ENCODE data around the gene PTGFRN. TPM values are rescaled to one million over a fixed set of nuclear protein-coding genes. Genes with fewer than 3 reads are reported as not detected.
"Not testable (repeated sequence)": the region's sequence is repeated elsewhere in the genome, so short reads cannot be mapped to it uniquely, and the experiment has no call there.

Gene PTGFRN
- total RNA-seq, 1 donor from 2014 or later = 113 TPM

GRCh38 chr1:116916533-116917445 is 7.1 kb downstream of the PTGFRN start:
- no peak for DNase-seq

- no peak for DNase-seq
Observed at GRCh38 chr1:116918714-116919357, 9.1 kb downstream of the PTGFRN start.

GRCh38 chr1:116919802-116920201 is 10.1 kb downstream of the PTGFRN start:
- DNase-seq = no peak

GRCh38 chr1:116920211-116920610 is 10.5 kb downstream of the PTGFRN start:
- no peak for DNase-seq

- DNase-seq = no peak
Observed at GRCh38 chr1:116921301-116921885, 11.7 kb downstream of the PTGFRN start.

GRCh38 chr1:116921937-116922336 is 12.2 kb downstream of the PTGFRN start:
- DNase-seq = no peak

- no peak for DNase-seq
Observed at GRCh38 chr1:116923421-116923820, 13.7 kb downstream of the PTGFRN start.

- DNase-seq = no peak
Observed at GRCh38 chr1:116927049-116927798, 17.5 kb downstream of the PTGFRN start.

GRCh38 chr1:116929961-116930592 is 20.4 kb downstream of the PTGFRN start:
- no peak for DNase-seq

GRCh38 chr1:116931016-116931918 is 21.6 kb downstream of the PTGFRN start:
- no peak for DNase-seq

GRCh38 chr1:116933606-116934515 is 24.1 kb downstream of the PTGFRN start:
- no peak for DNase-seq

- DNase-seq = no peak
Observed at GRCh38 chr1:116934586-116935207, 25.0 kb downstream of the PTGFRN start.

- DNase-seq = no peak
Observed at GRCh38 chr1:116938216-116938615, 28.5 kb downstream of the PTGFRN start.

- not testable (repeated sequence) for DNase-seq
Observed at GRCh38 chr1:116939780-116940543, 30.2 kb downstream of the PTGFRN start.

- no peak for DNase-seq
Observed at GRCh38 chr1:116940814-116941599, 31.3 kb downstream of the PTGFRN start.

GRCh38 chr1:116941670-116942069 is 32.0 kb downstream of the PTGFRN start:
- DNase-seq = no peak

- DNase-seq = no peak
Observed at GRCh38 chr1:116942344-116942743, 32.6 kb downstream of the PTGFRN start.

- no peak for DNase-seq
Observed at GRCh38 chr1:116943438-116943837, 33.7 kb downstream of the PTGFRN start.
